HG03196 (cell line): Measurements from ENCODE around the gene PIK3R1.
A peak's percentile ranks its signal among the peaks of the same experiment; 100 is the strongest.

Experiments
- ATAC-seq: cut with Tn5 transposase; IDR thresholded peaks from one replicate; pipeline ENCODE4 v1.9.1; 2021; ENCODE audit not compliant: unreplicated experiment

The PIK3R1 gene

DNA sequence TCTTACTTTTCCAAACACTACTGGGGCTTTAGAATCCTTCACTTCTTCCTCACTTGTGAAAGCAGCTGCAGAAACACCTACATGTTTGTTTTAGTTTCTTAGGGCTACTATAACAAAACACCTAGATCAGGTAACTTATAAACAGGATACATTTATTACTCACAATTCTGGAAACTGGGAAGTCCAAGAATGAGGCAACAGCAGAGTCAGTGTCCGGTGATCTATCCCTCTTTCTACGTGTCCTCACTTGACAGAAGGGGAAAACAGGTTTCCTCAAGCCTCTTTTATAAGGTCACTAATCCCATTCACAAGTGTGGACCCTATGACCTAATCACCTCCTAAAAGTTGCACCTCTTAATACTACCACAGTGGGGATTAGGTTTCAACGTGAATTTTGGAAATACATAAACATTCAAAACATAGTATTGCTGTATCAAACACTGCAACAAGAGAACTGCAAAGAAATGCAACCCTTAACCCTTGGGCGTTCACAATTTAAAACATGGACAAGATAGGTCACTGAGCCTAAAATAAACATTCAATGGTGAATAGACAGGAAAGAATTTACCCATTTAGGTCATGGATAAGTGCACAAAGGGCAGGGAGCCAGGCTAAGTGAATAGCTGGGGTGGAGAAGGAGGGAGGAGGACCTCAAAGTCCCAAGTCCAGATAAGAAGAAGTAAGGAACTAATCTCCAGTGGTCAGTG lies 104.3 kb downstream of the PIK3R1 start:
- no peak for ATAC-seq

DNA sequence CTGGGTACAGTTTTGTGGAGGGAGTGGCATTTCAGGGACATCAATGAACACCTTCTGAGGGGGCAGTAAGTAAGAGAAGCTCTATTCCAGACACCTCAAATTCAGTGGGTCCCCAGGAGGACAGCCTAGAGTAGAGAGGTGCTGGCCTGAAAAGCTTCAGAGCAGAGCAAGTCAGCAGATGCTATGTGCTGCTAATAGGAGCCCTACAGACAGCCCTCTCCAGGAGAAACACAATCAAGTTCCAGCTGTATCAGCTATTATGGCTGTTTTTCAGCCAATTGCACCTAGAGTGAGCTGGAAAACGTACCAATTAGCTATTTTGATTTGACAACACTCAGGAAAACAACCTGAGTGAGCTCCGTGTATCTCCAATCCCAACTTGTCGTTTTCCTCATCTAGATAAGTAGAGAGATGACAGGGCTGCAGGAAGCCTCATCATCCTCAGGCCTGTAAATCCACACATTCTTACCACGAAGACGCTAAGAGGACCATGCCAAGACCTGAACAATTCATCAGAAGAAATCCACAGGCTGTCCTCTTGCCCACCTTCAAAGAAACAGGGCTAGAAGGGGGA lies 104.9 kb downstream of the PIK3R1 start:
- no peak for ATAC-seq

DNA sequence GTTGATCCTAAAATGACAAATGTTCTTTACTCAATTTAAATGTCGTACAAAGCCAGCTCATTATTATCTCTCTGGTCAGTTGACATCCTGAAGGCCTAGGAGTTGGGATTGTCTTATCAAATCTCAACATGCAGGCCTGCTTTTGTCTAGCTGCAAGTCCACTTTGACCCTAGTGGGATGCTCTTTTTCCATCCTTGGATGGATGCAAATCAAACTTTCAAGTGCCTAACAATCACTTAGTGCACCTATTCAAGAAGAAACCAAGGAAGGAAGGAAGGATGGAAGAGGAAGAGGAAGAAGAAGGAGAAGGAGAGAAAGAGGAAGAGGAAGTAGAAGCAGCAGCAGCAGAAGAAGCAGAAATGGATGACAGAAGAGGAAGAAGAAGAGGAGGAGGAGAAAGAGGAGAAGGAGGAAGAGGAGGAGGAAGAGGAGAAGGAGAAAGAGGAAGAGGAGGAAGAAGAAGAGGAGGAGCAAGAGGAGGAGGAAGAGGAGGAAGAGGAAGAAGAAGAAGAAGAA lies 109.6 kb downstream of the PIK3R1 start:
- ATAC-seq = no peak

GRCh38 chr5:68329554-68330255 lies 114.1 kb downstream of the PIK3R1 start:
- no peak for ATAC-seq

DNA sequence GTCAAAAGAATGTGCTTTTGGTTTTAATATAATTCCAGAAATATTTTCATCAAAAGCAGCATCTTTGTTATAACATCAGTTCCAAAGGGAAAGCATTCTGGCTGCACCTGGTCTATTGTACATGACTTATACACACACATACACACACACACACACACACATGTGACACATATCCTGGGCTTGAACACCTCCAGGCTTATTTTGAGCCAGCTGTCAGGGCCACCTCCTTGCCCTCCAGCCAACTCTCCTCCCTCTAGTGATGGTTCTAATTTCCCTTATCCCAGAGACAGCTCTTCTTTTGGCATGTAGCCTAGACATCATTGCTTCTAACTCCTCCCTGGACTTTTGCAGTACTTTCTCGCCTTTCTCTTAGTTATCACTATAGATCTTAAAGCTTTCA lies 115.0 kb downstream of the PIK3R1 start:
- no peak for ATAC-seq

GRCh38 chr5:68331192-68332079 lies 115.9 kb downstream of the PIK3R1 start:
- peak; percentile 48 for ATAC-seq

DNA sequence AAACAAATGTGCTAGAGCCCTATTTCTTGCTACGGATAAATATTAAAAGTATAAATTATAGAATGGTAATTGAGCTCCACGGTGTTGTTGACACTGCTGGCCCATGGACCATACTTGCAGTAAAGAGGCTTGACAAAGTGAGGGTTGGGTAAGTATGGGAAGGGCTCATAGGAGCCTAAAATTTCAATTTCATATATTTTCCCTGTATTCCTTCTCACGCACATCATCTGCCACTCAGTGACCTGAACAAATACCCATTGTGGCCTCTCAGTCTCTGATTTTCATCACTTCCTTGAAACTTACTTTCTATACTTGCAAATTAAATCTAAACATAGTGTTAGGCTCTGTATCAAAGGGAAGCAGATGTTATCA lies 116.5 kb downstream of the PIK3R1 start:
- peak; percentile 10 for ATAC-seq

GRCh38 chr5:68332556-68332955 lies 117.0 kb downstream of the PIK3R1 start:
- no peak for ATAC-seq

DNA sequence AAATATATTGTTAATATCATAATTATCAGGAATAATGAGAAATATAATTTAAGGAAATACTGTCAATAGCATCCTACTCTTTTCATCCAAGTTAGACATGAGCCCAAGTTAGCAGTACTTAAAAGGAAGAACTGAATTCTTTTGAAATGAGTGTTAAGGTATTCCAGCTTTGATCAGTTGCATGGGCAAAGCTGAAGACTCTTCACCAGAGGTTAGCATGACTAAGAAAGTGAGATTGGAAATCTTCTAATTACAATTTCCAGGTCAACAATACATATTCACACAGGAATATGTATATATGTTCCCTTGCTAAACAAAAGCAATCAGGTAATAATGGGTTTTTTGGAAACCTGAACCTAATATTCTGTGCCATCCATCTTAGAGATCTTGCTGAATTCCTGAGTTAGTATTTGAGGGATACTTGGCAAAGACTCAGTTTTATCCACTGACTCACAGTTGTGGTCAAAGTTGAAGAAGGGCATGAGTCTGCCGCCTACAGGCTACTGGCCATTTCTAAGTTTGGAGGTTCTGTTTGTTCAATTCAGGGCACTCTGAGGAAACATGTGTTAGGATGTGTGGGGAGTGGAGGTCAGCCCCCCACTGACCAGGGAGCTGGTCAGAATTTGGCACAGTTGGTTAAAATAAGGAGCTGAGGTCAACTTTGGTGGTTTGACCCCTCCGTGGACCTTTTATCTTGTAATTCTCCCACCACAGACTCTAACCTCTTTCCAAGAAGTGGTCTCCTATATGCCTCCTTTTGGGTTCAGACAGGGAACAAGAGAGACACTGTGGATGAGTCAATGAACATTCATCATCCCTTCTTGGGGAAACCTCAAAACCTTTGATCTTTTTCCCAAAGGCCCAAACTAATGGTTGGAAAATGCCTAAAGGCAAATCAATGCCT lies 118.3 kb downstream of the PIK3R1 start:
- ATAC-seq = no peak

- ATAC-seq = no peak
Measured at GRCh38 chr5:68334553-68334886, 119.0 kb downstream of the PIK3R1 start.

DNA sequence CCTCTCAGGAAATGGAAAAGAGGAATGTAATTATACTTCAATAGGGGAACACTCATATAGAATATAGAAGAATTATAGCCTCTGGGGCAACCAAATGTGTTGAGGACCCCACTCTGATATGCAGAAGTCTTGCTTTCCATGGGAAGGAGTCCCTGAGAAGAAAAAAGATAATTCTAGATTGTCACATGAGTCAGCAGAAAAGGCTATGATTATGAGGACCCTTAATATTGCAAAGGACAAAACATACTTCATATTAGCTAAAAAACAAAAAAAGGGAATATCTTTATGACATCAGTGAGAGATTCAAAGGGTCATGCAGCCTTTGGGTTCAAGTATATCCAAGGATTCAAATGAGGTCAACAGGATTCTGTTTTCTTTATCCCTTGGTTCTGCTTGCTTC lies 119.5 kb downstream of the PIK3R1 start:
- no peak for ATAC-seq

DNA sequence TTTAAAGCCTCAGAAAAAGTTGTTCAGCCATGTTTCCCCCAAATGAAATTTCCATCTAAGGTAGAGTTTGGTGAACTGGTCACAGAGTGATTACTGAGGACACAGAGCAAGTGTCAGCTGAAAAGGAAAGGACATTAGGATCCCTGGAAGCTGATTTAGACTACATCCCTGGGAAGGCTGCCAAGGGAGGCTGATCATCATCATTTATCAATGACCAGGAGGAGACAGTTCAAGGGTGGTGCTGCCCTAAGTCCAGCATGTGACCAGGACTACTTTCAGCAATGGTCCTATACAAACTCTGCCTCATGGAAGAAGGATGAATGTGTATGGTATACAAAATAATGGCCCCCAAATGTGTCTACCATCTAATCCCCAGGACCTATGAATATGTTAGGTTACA lies 120.6 kb downstream of the PIK3R1 start:
- no peak for ATAC-seq

- ATAC-seq = no peak
Measured at GRCh38 chr5:68337235-68337634, 121.7 kb downstream of the PIK3R1 start.

DNA sequence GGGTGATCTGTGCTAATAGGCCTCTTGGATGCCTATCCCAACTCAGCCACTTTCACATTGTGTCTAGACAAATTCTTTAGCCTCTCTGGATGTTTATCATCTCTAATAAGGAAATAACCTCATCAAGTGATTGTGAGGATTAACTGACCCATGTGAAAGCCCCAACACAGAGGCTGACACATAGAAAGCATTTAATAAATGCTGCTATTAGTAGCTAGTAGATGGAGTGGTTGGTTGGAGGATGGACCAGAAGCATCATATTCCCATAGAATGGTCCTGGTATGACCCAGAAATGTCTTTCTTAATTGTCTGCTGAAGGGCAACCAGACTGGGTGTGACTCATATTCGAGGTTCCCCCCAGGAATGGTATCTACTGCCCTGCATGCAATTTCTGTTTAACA lies 124.4 kb downstream of the PIK3R1 start:
- no peak for ATAC-seq

- ATAC-seq = no peak
Measured at GRCh38 chr5:68341006-68341405, 125.5 kb downstream of the PIK3R1 start.

GRCh38 chr5:68342693-68343092 lies 127.1 kb downstream of the PIK3R1 start:
- no peak for ATAC-seq

GRCh38 chr5:68343421-68343826 lies 127.9 kb downstream of the PIK3R1 start:
- ATAC-seq = peak; percentile 63

DNA sequence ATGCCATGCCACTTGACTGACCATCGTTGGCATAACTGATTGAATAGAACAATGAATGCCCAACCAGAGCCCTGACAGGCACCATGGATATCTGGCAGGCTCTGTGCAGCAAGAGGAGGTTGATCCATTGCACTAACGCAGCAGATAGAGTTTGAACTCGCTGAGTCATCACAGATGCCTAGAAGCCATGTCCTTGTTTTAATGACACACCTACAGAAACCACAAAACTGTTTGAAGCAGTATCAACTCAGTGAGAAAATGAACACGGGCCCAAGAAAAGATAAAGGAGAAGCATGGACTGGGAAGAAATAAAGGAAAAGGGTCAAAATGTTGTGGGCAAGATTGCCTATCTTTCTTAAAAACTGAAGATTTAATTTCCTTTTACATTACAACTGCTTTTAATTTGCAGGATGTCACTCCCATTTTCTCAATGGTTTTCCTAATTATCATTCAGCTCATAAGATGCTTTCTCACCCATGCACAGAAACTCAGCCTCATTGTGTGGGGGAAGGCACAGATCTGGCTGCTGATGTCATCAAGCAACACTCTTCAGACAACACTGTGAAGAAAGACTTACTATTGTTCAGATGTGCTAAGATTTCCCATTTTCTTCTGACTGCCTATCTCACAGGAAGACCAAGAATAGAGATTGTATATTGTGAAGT lies 129.0 kb downstream of the PIK3R1 start:
- ATAC-seq = no peak

DNA sequence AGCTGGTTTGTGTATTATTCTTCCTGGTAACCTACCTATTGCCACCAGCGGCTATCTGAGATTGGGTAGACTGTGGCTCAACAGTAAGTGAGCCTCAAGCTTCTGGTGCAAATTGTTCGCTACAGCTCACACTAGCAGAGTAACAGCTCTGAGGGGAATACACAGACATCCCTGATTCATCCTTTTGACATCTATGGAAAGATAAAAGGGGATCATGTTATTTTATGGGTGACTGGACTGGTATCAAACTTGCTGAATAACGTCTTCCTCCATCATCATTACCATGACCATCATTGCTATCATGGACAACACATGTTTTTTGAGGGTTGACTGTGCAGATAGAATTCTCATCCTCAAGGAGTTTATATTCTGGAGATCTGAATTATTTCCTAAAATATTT lies 129.6 kb downstream of the PIK3R1 start:
- no peak for ATAC-seq

DNA sequence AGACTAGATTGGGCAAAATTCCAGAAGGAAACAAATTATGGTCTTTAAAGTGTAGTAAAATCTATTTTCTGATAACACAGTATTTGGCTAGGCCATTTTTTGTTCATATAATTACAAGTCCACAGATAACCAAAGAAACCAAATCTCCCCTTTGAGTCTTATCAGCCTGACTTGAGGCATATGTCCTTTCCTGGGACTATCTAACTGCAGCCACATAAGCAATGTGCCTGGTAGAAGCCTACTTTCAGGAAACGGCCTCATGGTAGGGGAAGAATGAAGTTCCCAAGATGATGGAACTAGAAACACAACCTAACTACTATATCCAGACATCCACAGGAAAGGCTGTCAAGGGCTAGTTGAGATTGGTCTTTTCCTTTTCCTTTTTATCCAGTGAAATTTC lies 130.0 kb downstream of the PIK3R1 start:
- no peak for ATAC-seq
